A549 (cell line): ENCODE data around the gene ZBED4. TPM values are rescaled to one million over a fixed set of nuclear protein-coding genes. Genes with fewer than 3 reads are reported as not detected.

Experiments
- ATAC-seq, 2 experiments: fragments of 200-7000 bp in 1 of 2; fragments of >200 bp in 1 of 2; cut with Nextera tagmentation in 1 of 2; cut with Tn5 transposase in 1 of 2; 3 replicates each; pipeline versions ENCODE4 v1.8.0 to v1.9.1; 2018 to 2020; ENCODE audit warnings: mild to moderate bottlenecking in 1 of 2, moderate library complexity in 1 of 2
- CTCF ChIA-PET: fragments of 300-600 bp; sonication (Branson Sonifier 250); formaldehyde crosslinking; extraction: SDS; loops from one replicate; lab custom pipeline; 2021; ENCODE audit warnings: antibody characterized with exemption, inconsistent platforms; lab: Yijun Ruan, JAX
- POLR2A ChIA-PET: fragments of 350-600 bp; formaldehyde crosslinking; extraction: SDS; loops from one replicate; lab custom pipeline; 2021; ENCODE audit warnings: antibody characterized with exemption, inconsistent platforms; lab: Yijun Ruan, JAX
- DNase-seq, 2 experiments: peaks; one replicate each; pipeline versions ENCODE4 v3.0.0 to v3.0.0-alpha.2; 2011 to 2016; ENCODE audit warnings: low read depth in 1 of 2, low spot score in 1 of 2
- FAIRE-seq: peaks from 2 replicates; lab custom pipeline; 2011; peaks lifted over from hg19 to GRCh38; lab: Jason Lieb, UNC
- H3K27ac ChIP-seq, 2 experiments: fragments of >200 bp; sonication (Bioruptor Twin); formaldehyde crosslinking; 3 replicates each; pipeline ENCODE4 v1.5.1; 2016 to 2017
- H3K4me1 ChIP-seq: fragments of >200 bp; sonication (Bioruptor Twin); formaldehyde crosslinking; 3 replicates; pipeline ENCODE4 v1.6.1; 2016
- H3K4me2 ChIP-seq: fragments of >200 bp; sonication (Bioruptor Twin); formaldehyde crosslinking; 3 replicates; pipeline ENCODE4 v1.6.1; 2016
- H3K4me3 ChIP-seq: fragments of >200 bp; sonication (Bioruptor Twin); formaldehyde crosslinking; 3 replicates; pipeline ENCODE4 v1.5.1; 2016
- H3K9me3 ChIP-seq: fragments of >200 bp; sonication (Bioruptor Twin); formaldehyde crosslinking; 3 replicates; pipeline ENCODE4 v1.6.1; 2016
- BHLHE40 ChIP-seq: IDR thresholded peaks from 2 replicates; pipeline ENCODE4 v1.6.1; 2012; ENCODE audit warnings: low read depth, low read length, inconsistent platforms
- CBX8 ChIP-seq: fragments of 200-600 bp; sonication (generic); IDR thresholded peaks from 2 replicates; pipeline ENCODE4 v1.6.1; 2016
- CHD2 ChIP-seq: fragments of 150-350 bp; IDR thresholded peaks from 2 replicates; pipeline ENCODE4 v1.6.1; 2014; ENCODE audit warnings: low read length; ENCODE audit not compliant: partially characterized antibody
- EHF ChIP-seq: fragments of 250-450 bp; sonication (Bioruptor Pico); IDR thresholded peaks from 2 replicates; pipeline ENCODE4 v1.5.0; 2020; ENCODE audit warnings: mild to moderate bottlenecking
- EHMT2 ChIP-seq: fragments of 200-600 bp; sonication (generic); IDR thresholded peaks from 2 replicates; pipeline ENCODE4 v1.6.1; 2016; ENCODE audit warnings: antibody characterized with exemption, low read depth, mild to moderate bottlenecking, moderate library complexity
- ESRRA ChIP-seq: fragments of 150-350 bp; IDR thresholded peaks from 2 replicates; pipeline ENCODE4 v1.6.1; 2014; ENCODE audit warnings: mild to moderate bottlenecking, low read length, borderline replicate concordance
- FOSL2 ChIP-seq, 2 experiments: fragments of 450-650 bp in 1 of 2; fragments of >200 bp in 1 of 2; sonication (Bioruptor Twin) in 1 of 2; formaldehyde crosslinking; IDR thresholded peaks; 2 replicates each; pipeline versions ENCODE4 v1.5.0 to v1.6.1; 2016 to 2020; ENCODE audit warnings: mild to moderate bottlenecking in 1 of 2, moderate library complexity in 1 of 2
- FOXS1 ChIP-seq: fragments of 250-450 bp; sonication (Bioruptor Pico); IDR thresholded peaks from 2 replicates; pipeline ENCODE4 v1.5.0; 2020; ENCODE audit warnings: mild to moderate bottlenecking, moderate library complexity
- HES2 ChIP-seq: fragments of >200 bp; sonication (Bioruptor Twin); formaldehyde crosslinking; IDR thresholded peaks from 2 replicates; pipeline ENCODE4 v1.6.1; 2016
- HOXA7 ChIP-seq: fragments of 250-450 bp; sonication (Bioruptor Pico); IDR thresholded peaks from 2 replicates; pipeline ENCODE4 v1.5.0; 2020; ENCODE audit warnings: mild to moderate bottlenecking, moderate library complexity
- HOXB13 ChIP-seq: fragments of 250-450 bp; sonication (Bioruptor Pico); IDR thresholded peaks from 2 replicates; pipeline ENCODE4 v1.5.0; 2020; ENCODE audit warnings: low read depth, mild to moderate bottlenecking, moderate library complexity
- HOXB5 ChIP-seq: fragments of 250-450 bp; sonication (Bioruptor Pico); IDR thresholded peaks from 2 replicates; pipeline ENCODE4 v1.5.0; 2020; ENCODE audit warnings: mild to moderate bottlenecking, moderate library complexity
- JUN ChIP-seq, 2 experiments: fragments of >200 bp; sonication (Bioruptor Twin); formaldehyde crosslinking; IDR thresholded peaks; 2 replicates in 1 of 2; 3 replicates in 1 of 2; pipeline ENCODE4 v1.6.1; 2016 to 2017
- MAX ChIP-seq: IDR thresholded peaks from 2 replicates; pipeline ENCODE4 v1.6.1; 2012
- MAZ ChIP-seq: fragments of 150-350 bp; IDR thresholded peaks from 2 replicates; pipeline ENCODE4 v1.6.1; 2014; ENCODE audit warnings: antibody characterized with exemption, low read depth, low read length, borderline replicate concordance
- MYC ChIP-seq: IDR thresholded peaks from 2 replicates; pipeline ENCODE4 v1.6.1; 2012; ENCODE audit warnings: mild to moderate bottlenecking, inconsistent platforms, low read length, improper control_type of control experiment, borderline replicate concordance
- PHF8 ChIP-seq: fragments of 200-600 bp; sonication (generic); IDR thresholded peaks from 2 replicates; pipeline ENCODE4 v1.6.1; 2016; ENCODE audit warnings: low read depth, mild to moderate bottlenecking, antibody characterized with exemption, moderate library complexity, borderline replicate concordance
- RAD21 ChIP-seq, 2 experiments: fragments of >200 bp in 1 of 2; sonication (Bioruptor Twin) in 1 of 2; formaldehyde crosslinking in 1 of 2; IDR thresholded peaks in 1 of 2; conservative IDR thresholded peaks in 1 of 2; 2 replicates in 1 of 2; 3 replicates in 1 of 2; pipeline ENCODE4 v1.6.1; 2012 to 2018; ENCODE audit warnings: inconsistent platforms in 1 of 2
- RARB ChIP-seq: fragments of 250-450 bp; sonication (Bioruptor Pico); IDR thresholded peaks from 2 replicates; pipeline ENCODE4 v1.8.0; 2021; ENCODE audit warnings: mild to moderate bottlenecking, moderate library complexity
- RCOR1 ChIP-seq: fragments of 150-350 bp; IDR thresholded peaks from 2 replicates; pipeline ENCODE4 v1.6.1; 2014; ENCODE audit warnings: antibody characterized with exemption, low read length, low read depth
- SMC3 ChIP-seq: fragments of >200 bp; sonication (Bioruptor Twin); formaldehyde crosslinking; IDR thresholded peaks from 3 replicates; pipeline ENCODE4 v1.6.1; 2018; ENCODE audit warnings: inconsistent platforms
- SREBF2 ChIP-seq: fragments of 450-650 bp; IDR thresholded peaks from 2 replicates; pipeline ENCODE4 v1.6.1; 2014; ENCODE audit warnings: mild to moderate bottlenecking, moderate library complexity
- TP53 ChIP-seq: fragments of 250-450 bp; sonication (Bioruptor Pico); IDR thresholded peaks from 2 replicates; pipeline ENCODE4 v1.5.0; 2021; ENCODE audit warnings: mild to moderate bottlenecking, moderate library complexity
- USF2 ChIP-seq: fragments of 450-650 bp; IDR thresholded peaks from 2 replicates; pipeline ENCODE4 v1.6.1; 2014; ENCODE audit warnings: antibody characterized with exemption
- ZC3H11A ChIP-seq: fragments of 450-650 bp; IDR thresholded peaks from 2 replicates; pipeline ENCODE4 v1.6.1; 2014; ENCODE audit warnings: antibody characterized with exemption, mild to moderate bottlenecking
- ZFP36 ChIP-seq: fragments of 450-650 bp; IDR thresholded peaks from 2 replicates; pipeline ENCODE4 v1.6.1; 2014; ENCODE audit warnings: borderline replicate concordance; ENCODE audit not compliant: partially characterized antibody
- ZNF302 ChIP-seq: fragments of 250-450 bp; sonication (Bioruptor Pico); IDR thresholded peaks from 2 replicates; pipeline ENCODE4 v1.9.0; 2021; ENCODE audit warnings: inconsistent platforms, mild to moderate bottlenecking, moderate library complexity
- ZSCAN20 ChIP-seq: fragments of 250-450 bp; sonication (Bioruptor Pico); IDR thresholded peaks from 2 replicates; pipeline ENCODE4 v1.8.0; 2022; ENCODE audit warnings: mild to moderate bottlenecking, moderate library complexity
- WGBS: methylation state at CpG from one replicate; pipeline ENCODE4 v1.1.6; 2017; ENCODE audit errors: missing lambda C conversion rate; 5-methylcytosine and 5-hydroxymethylcytosine counted together
- polyA plus RNA-seq, 4 experiments: library from polyadenylated mRNA; depleted of rRNA in 3 of 4; stranded (reverse); fragments of >200 nt; fragmentation: RNase III in 1 of 4; extraction: RNeasy Plus Mini Kit Qiagen cat#74134 plus additional on column Dnase treatment in 1 of 4; gene quantifications; 2 replicates in 3 of 4; 3 replicates in 1 of 4; pipeline ENCODE4 v1.2.3, GENCODE V29; 2011 to 2017
- TF ChIP-seq, protein P1 (sequence below): fragments of 150-350 bp; IDR thresholded peaks from 2 replicates; pipeline ENCODE4 v1.6.1; 2014; ENCODE audit warnings: low read depth, mild to moderate bottlenecking, low read length
- TF ChIP-seq, protein P2 (sequence below): fragments of >200 bp; sonication (Bioruptor Twin); formaldehyde crosslinking; IDR thresholded peaks from 3 replicates; pipeline ENCODE4 v1.5.1; 2016
- TF ChIP-seq, protein P3 (sequence below): IDR thresholded peaks from 2 replicates; pipeline ENCODE4 v1.6.1; 2012

ZBED4 gene
- polyA plus RNA-seq, 2 of the 4 experiments (the other 2 are of a cell fraction) = 8.6 to 9.5 TPM

GRCh38 chr22:49873228-49873940, 19.7 kb downstream of the ZBED4 start:
- Histone ChIP-seq H3K4me2 (no peak overlapping the region), H3K4me1 (no peaks in the 10 kb centered on the region), H3K27ac (no peak overlapping the region)
- ATAC-seq (no peak; a peak in 1 of 6 replicates), DNase-seq (no peak)
- POLR2A ChIA-PET = no interaction called here
- WGBS = 91% methylated on average over 16 of the region's 16 CpGs
- TF ChIP-seq SMC3 (no peak), BHLHE40 (no peak), ZC3H11A (no peak)
- TF ChIP-seq, protein P1, sequence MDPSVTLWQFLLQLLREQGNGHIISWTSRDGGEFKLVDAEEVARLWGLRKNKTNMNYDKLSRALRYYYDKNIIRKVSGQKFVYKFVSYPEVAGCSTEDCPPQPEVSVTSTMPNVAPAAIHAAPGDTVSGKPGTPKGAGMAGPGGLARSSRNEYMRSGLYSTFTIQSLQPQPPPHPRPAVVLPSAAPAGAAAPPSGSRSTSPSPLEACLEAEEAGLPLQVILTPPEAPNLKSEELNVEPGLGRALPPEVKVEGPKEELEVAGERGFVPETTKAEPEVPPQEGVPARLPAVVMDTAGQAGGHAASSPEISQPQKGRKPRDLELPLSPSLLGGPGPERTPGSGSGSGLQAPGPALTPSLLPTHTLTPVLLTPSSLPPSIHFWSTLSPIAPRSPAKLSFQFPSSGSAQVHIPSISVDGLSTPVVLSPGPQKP = no peak
- TF ChIP-seq, all 56 proteins: peak for 0
- peaks cover 13% of the 10 kb centered on the region for H3K9me3 ChIP-seq
- CTCF ChIA-PET = interaction anchor here (1.0 kb wide), 1 partner anchor 58 kb away, joined by 3 read pairs; no protein-coding TSS in a partner anchor
- no peak overlapping the region for H3K4me3 ChIP-seq
- FAIRE-seq = no peak

DNA sequence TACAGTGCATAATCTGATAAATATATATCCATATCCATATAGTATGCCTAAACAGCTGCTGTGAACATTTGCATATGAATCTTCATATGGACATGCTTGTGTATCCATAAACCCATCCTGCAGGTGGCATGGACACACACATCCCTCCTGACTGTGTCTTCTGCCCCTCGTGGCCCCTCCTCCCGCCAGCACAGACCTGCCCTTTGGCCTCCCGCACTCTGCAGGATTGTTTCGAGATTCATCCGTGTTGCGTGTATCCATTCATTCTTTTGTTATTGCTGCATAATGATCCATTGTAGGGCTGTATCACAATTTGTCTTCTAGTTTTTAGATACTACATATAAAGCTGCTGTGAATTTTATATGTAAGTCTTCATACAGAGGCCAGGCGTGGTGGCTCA, 24.0 kb downstream of the ZBED4 start:
- no peaks in the 10 kb centered on the region for H3K4me1 ChIP-seq
- WGBS = 95% methylated on average over 7 of the region's 7 CpGs
- TF ChIP-seq HOXB13 (no peak), ZFP36 (no peak), MAX (no peak), USF2 (no peak), RARB (CRISPR knock-in tag) (no peak), SREBF2 (no peak), TP53 (no peak), PHF8 (no peak), ESRRA (no peak)
- TF ChIP-seq, protein P2, sequence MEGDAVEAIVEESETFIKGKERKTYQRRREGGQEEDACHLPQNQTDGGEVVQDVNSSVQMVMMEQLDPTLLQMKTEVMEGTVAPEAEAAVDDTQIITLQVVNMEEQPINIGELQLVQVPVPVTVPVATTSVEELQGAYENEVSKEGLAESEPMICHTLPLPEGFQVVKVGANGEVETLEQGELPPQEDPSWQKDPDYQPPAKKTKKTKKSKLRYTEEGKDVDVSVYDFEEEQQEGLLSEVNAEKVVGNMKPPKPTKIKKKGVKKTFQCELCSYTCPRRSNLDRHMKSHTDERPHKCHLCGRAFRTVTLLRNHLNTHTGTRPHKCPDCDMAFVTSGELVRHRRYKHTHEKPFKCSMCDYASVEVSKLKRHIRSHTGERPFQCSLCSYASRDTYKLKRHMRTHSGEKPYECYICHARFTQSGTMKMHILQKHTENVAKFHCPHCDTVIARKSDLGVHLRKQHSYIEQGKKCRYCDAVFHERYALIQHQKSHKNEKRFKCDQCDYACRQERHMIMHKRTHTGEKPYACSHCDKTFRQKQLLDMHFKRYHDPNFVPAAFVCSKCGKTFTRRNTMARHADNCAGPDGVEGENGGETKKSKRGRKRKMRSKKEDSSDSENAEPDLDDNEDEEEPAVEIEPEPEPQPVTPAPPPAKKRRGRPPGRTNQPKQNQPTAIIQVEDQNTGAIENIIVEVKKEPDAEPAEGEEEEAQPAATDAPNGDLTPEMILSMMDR = no peak
- ChIA-PET POLR2A (no interaction called here), CTCF (no interaction called here)
- H3K27ac ChIP-seq = no peak overlapping the region
- H3K4me2 ChIP-seq = no peak overlapping the region
- no peaks in the 10 kb centered on the region for H3K9me3 ChIP-seq
- no peak for FAIRE-seq
- no peak for DNase-seq
- no peak for ATAC-seq
- no peak overlapping the region for H3K4me3 ChIP-seq

DNA sequence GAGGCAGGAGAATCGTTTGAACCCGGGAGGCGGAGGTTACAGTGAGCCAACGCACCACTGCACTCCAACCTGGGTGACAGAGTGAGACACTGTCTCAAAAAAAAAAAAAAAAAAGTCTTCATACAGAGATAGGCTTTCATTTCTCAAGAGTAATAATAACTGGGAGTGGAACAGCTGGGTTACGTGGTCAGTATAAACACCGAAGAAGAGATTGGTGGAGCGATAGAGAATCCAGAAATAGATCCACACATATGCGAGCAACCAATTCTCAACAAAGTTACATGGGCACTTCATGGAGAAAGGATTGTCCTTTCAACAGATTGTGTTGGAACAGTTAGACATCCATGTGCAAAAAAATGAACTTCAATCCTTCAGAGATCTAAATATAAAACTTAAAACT, 24.6 kb downstream of the ZBED4 start:
- WGBS = 96% methylated on average over 8 of the region's 8 CpGs
- CTCF ChIA-PET = no interaction called here
- no peak overlapping the region for H3K4me3 ChIP-seq

More for the DNA sequence above, 24.6 kb downstream of the ZBED4 start:
- Histone ChIP-seq H3K4me2 (no peak overlapping the region), H3K27ac (no peak overlapping the region), H3K4me1 (no peaks in the 10 kb centered on the region), H3K9me3 (no peaks in the 10 kb centered on the region)
- POLR2A ChIA-PET = no interaction called here
- TF ChIP-seq ZSCAN20 (CRISPR knock-in tag) (no peak), ZNF302 (CRISPR knock-in tag) (no peak), HOXB5 (CRISPR knock-in tag) (no peak), RCOR1 (no peak), BHLHE40 (no peak), EHF (no peak), JUN (IDR thresholded peaks at IDR 0.05) (no peak), SMC3 (no peak), FOSL2 (IDR thresholded peaks at IDR 0.05) (no peak), FOSL2 (CRISPR knock-in tag; IDR thresholded peaks at IDR 0.05) (no peak), FOXS1 (CRISPR knock-in tag) (no peak), CBX8 (no peak), MAZ (no peak), MYC (no peak), EHMT2 (no peak), HOXA7 (CRISPR knock-in tag) (no peak), HES2 (no peak), CHD2 (no peak), ZC3H11A (no peak), RAD21 (conservative IDR thresholded peaks at IDR 0.05 in 1 of 2, IDR thresholded peaks at IDR 0.05 in 1 of 2) (no peak)
- TF ChIP-seq, protein P3, sequence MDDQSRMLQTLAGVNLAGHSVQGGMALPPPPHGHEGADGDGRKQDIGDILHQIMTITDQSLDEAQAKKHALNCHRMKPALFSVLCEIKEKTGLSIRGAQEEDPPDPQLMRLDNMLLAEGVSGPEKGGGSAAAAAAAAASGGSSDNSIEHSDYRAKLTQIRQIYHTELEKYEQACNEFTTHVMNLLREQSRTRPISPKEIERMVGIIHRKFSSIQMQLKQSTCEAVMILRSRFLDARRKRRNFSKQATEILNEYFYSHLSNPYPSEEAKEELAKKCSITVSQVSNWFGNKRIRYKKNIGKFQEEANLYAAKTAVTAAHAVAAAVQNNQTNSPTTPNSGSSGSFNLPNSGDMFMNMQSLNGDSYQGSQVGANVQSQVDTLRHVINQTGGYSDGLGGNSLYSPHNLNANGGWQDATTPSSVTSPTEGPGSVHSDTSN = no peak
- FAIRE-seq (no peak), ATAC-seq (no peak), DNase-seq (no peak)
